ENCODE measurements around the gene TNRC6C. TPM values are rescaled to one million over a fixed set of nuclear protein-coding genes. Genes with fewer than 3 reads are reported as not detected.
"Not testable (repeated sequence)": the region's sequence is repeated elsewhere in the genome, so short reads cannot be mapped to it uniquely, and the experiment has no call there.

The TNRC6C gene
- total RNA-seq, 1 donor from 2014 or later: 5.6 TPM

- DNase-seq (ENCODE audit: low read depth): no peak
These were observed 123.0 kb downstream of the TNRC6C start for GRCh38 chr17:78081551-78081950.

DNA sequence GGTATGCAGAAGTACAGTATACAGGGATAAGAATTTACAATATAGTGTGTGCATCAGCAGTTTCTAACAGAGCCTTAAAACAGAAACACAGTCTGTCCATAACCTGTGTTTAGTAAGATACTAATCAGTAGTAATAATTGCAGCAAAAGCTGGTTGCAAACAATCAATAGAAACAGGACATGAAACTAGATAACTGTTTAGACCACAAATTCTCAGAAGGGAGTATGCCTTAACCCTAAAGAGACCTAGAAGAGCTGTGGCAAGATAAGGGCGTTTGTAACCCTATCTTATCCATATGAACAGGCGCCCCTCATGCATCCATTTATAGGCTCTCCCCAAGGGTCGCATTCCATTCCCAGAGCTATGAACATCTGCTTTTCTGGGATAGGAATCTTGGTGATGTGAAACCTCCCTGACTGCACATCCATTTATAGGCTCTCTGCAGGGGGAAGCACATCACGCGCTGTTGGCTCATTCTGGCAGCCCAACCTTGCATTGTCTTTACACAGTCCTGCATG lies 123.9 kb downstream of the TNRC6C start:
- DNase-seq (ENCODE audit: low read depth): not testable (repeated sequence)

GRCh38 chr17:78082988-78083387 lies 124.5 kb downstream of the TNRC6C start:
- no peak for DNase-seq (ENCODE audit: low read depth)

GRCh38 chr17:78086740-78087139 lies 128.2 kb downstream of the TNRC6C start:
- DNase-seq (ENCODE audit: low read depth): no peak

- DNase-seq (ENCODE audit: low read depth): no peak
These were observed 130.0 kb downstream of the TNRC6C start for GRCh38 chr17:78088529-78088928.

DNA sequence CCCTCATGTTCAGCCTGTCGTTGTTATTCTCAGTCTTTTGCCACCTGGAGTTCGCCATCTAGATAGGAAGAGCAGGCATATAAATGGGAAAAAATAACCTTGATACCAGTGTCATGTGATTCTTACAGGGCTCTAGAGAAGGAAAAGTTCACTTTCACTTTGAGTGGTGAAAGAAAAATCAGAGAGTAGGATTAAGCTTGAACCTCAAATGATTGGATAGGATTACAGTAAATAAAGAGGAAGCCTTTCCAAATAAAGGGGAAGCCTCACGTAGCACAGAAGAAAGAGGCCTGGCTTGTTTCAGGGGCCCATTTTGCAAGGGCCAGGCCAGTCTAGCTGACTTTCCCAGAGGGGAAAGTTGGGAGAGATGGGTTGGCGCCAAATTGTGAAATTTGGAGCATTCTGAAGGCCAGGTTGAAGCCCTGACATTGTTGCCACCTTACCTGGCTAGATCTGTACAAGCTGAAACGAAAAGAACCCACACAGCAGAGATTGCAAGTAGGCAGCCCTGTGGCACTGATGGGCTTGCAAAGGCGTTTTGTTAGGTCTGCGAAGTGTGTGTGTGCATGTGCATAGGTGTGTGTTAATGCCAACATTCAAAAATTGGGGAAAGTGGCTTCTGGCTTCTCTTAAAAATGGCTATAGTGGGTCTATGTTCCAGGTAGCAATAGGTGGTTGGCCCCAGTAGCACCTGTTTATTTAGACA lies 131.2 kb downstream of the TNRC6C start:
- no peak for DNase-seq (ENCODE audit: low read depth)

DNA sequence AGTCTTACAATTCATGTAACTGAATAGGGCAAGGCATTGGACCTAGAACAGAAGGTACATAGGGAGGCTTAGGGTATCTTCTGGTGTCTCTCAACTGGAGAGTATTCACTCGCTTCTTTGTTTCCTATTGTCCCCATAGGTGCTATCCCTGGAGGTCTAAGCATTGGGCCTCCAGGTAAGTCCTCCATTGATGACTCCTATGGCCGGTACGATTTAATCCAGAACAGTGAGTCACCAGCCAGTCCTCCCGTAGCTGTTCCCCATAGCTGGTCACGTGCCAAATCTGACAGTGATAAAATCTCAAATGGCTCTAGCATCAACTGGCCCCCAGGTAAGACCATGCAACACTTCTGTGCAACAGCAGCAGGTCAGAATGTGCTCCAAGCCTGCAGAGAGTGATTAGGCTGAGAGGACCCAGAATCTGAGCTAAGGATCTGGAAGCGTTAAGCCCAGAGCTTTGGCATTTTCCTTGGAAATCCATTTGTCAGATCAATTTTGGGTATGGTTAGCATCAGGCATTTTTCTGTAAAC lies 134.4 kb downstream of the TNRC6C start:
- no peak for DNase-seq (ENCODE audit: low read depth)

- peak; percentile 63 for DNase-seq (ENCODE audit: low read depth)
These were observed 136.5 kb downstream of the TNRC6C start for GRCh38 chr17:78095035-78095434.

GRCh38 chr17:78096093-78096492 lies 137.6 kb downstream of the TNRC6C start:
- DNase-seq (ENCODE audit: low read depth): no peak

DNA sequence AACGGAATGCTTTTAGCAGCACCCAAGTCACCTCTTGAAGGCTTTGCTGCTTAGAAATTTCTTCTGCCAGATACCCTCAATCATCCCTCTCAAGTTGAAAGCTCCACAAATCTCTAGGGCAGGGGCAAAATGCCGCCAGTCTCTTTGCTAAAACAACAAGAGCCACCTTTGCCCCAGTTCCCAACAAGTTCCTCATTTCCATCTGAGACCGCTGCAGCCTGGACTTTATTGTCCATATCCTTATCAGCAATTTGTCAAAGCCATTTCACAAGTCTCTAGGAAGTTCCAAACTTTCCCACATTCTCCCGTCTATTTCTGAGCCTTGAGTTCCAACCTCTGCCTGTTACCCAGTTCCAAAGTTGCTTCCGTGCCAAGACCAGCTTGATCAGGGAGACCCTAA lies 142.6 kb downstream of the TNRC6C start:
- DNase-seq (ENCODE audit: low read depth): no peak

DNA sequence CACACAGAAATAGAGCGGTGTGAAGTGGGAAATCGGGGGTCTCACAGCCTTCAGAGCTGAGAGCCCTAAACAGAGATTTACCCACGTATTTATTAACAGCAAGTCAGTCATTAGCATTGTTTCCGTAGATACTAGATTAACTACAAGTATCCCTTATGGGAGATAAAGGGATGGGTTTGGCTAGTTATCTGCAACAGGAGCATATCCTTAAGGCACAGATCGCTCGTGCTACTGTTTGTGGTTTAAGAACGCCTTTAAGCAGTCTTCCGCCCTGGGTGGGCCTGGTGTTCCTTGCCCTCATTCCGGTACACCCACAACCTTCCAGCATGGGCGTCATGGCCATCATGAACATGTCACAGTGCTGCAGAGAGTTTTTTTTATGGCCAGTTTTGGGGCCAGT lies 143.0 kb downstream of the TNRC6C start:
- no peak for DNase-seq (ENCODE audit: low read depth)

GRCh38 chr17:78103311-78103710 lies 144.8 kb downstream of the TNRC6C start:
- DNase-seq (ENCODE audit: low read depth): no peak

DNA sequence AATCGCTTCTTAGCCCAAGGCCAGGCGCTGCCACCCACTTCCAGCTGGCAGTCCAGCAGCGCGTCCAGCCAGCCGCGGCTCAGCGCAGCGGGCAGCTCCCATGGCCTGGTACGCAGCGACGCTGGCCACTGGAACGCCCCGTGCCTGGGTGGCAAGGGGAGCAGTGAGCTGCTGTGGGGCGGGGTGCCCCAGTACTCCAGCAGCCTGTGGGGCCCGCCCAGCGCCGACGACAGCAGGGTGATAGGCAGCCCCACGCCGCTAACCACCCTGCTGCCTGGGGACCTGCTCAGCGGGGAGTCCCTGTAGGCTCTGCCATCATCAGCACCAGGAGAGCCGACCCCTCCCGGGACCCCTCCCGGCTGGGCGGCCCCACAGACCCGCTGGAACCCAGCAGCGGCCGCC lies 146.0 kb downstream of the TNRC6C start:
- DNase-seq (ENCODE audit: low read depth): no peak

DNA sequence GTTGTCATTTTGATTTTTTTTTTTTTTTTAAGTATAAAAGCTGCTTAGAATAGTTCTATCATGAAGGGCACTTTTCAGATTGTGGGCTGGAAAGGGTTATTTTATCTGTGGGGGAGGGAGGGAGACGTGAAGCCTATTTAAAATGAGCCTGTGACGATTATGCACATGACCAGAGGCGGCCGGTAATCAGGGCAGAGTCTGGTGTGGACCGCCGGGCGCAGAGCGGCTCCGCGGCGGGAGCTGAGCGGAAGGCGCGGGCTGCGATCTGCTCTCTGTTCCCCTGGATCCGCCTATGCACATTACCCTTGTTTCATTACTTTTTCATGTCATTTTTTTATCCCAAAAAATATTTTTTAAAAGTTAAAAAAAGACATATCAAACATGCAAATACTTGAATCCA lies 146.6 kb downstream of the TNRC6C start:
- no peak for DNase-seq (ENCODE audit: low read depth)

DNA sequence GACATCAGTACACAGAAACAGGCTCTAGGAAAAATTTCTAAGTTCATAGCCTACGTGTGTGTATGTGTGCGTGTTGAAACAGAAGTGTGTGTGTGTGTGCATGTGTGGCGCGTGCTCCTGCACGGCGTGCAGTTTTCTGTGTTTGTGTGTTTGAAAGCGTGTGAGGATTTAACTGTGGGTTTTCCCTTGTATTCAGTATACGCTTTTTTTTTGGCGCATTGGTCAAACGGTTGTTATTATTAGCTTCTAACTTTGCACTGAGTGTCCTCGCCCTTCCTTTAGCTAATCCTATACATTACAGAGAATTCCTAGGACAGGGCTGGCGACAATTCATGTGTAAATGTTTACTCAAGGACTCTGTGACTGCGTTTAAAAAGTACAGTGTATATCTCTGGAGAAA lies 147.0 kb downstream of the TNRC6C start:
- no peak for DNase-seq (ENCODE audit: low read depth)

DNA sequence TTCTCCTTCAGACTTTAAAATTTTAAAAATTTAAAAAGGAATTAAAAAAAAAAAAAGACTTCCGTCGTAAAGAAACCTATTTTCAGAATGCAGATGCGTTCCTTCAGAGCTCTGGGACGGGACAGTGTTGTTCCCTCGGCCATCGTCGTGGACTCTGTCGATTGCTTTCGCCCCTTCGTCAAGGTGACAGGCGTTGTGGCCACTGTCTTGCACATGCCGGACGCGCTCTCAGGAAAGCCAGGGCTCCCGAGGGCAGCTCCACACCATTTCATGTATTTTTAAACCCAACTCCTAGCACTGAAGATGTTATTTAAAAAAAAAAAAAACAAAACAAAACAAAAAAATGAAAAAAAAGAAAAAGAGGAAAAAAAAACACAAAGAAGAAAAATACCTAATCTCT lies 147.7 kb downstream of the TNRC6C start:
- no peak for DNase-seq (ENCODE audit: low read depth)

- DNase-seq (ENCODE audit: low read depth): no peak
These were observed 149.0 kb downstream of the TNRC6C start for GRCh38 chr17:78107457-78107856.

GRCh38 chr17:78107976-78108725 lies 149.6 kb downstream of the TNRC6C start:
- DNase-seq (ENCODE audit: low read depth): no peak

DNA sequence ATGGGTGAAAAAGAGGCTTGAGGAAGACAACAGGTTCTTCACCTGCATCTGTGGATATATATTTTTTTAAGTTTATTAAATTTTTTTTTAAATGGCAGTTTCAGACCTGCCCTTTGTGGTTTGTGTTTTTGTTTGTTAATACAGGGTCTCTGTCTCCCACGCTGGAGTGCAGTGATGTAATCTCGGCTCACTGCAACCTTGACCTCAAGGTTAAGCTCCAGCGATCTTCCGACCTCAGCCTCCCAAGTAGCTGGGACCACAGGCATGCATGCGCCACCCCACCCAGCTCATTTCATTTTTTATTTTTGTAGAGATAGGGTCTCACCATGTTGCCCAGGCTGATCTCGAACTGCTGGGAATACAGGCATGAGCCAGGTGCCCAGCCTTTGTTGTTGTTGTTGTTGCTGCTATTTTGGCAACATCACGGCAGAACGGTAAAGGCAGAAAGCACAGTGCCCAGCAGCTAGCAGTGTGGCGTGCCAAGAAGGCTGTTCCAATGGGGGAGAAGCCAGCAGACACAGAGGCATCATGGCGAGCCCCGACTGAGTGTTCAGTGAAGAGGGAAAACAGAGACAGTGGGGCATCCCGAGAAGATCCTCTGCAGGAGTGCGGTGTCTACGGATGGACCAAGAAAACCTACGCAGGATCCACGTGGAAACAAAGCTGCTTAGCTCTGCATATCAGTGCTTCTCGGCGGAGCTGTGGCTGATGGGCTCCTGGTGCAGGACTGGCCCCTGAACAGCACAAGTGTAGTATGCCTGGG lies 150.4 kb downstream of the TNRC6C start:
- no peak for DNase-seq (ENCODE audit: low read depth)

DNA sequence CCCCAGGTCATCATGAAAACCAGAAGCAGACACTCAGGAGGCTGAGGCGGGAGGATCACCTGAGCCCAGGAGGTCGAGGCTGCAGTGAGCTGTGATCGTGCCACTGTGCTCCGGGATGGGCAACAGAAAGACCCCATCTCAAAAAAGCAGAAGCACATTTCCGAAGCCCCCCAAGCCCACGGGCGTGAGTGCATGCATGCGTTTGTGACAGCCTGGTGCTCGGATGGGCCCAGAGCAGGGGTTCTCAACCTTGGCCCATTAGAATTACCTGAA lies 150.9 kb downstream of the TNRC6C start:
- no peak for DNase-seq (ENCODE audit: low read depth)

- no peak for DNase-seq (ENCODE audit: low read depth)
These were observed 152.0 kb downstream of the TNRC6C start for GRCh38 chr17:78110363-78111015.
